Measurements from ENCODE around the gene SPDYE4.
A peak's percentile ranks its signal among the peaks of the same experiment; 100 is the strongest.

The SPDYE4 gene

GRCh38 chr17:8789743-8790142 is 31.4 kb upstream of the SPDYE4 start:
- Histone ChIP-seq H2BK5ac (ENCODE audit: low read length) (no peak overlapping the region), H3K4me2 (ENCODE audit: low read length) (no peak overlapping the region), H3K23ac (ENCODE audit: low read length) (no peak overlapping the region), H3K9ac (ENCODE audit: low read length) (no peak overlapping the region), H4K5ac (ENCODE audit: low read length) (no peak overlapping the region), H3K36me3 (ENCODE audit: control insufficient read depth, insufficient read depth, low read length) (no peaks in the 10 kb centered on the region), H2BK120ac (ENCODE audit: low read depth, low read length) (no peak overlapping the region), H2BK15ac (replicated peaks; ENCODE audit: low read depth) (no peak overlapping the region), H3K4me1 (ENCODE audit: control insufficient read depth, low read depth, low read length) (no peaks in the 10 kb centered on the region), H3K27ac (ENCODE audit: low read depth, low read length) (no peak overlapping the region), H3K27me3 (ENCODE audit: insufficient read depth, low read length, poor library complexity) (no peaks in the 10 kb centered on the region), H4K8ac (ENCODE audit: low read depth, low read length) (no peak overlapping the region), H3K79me2 (ENCODE audit: control insufficient read depth, insufficient read depth, low read length) (no peaks in the 10 kb centered on the region), H3K79me1 (ENCODE audit: low read length) (no peaks in the 10 kb centered on the region), H3K56ac (ENCODE audit: low read length) (no peak overlapping the region), H3K4ac (ENCODE audit: low read depth, low read length) (no peak overlapping the region), H3K4me3 (ENCODE audit: low read length) (no peak overlapping the region), H2AK5ac (ENCODE audit: low read length) (no peak overlapping the region), H3K18ac (ENCODE audit: low read length) (no peak overlapping the region)
- DNase-seq = peak; percentile 18
- WGBS (ENCODE audit: extremely low coverage, insufficient coverage, low lambda C conversion rate) = no CpG with 5 or more reads among the region's 10 CpGs

- H3K18ac ChIP-seq (ENCODE audit: low read length) = no peak overlapping the region
- no peaks in the 10 kb centered on the region for H3K27me3 ChIP-seq (ENCODE audit: insufficient read depth, low read length, poor library complexity)
- no peak overlapping the region for H4K8ac ChIP-seq (ENCODE audit: low read depth, low read length)
- no peaks in the 10 kb centered on the region for H3K36me3 ChIP-seq (ENCODE audit: control insufficient read depth, insufficient read depth, low read length)
- no peaks in the 10 kb centered on the region for H3K79me1 ChIP-seq (ENCODE audit: low read length)
- H4K5ac ChIP-seq (ENCODE audit: low read length) = no peak overlapping the region
- WGBS (ENCODE audit: extremely low coverage, insufficient coverage, low lambda C conversion rate) = no CpG with 5 or more reads among the region's 2 CpGs
- no peak overlapping the region for H2BK15ac ChIP-seq (replicated peaks; ENCODE audit: low read depth)
- no peak overlapping the region for H3K56ac ChIP-seq (ENCODE audit: low read length)
- H2AK5ac ChIP-seq (ENCODE audit: low read length) = no peak overlapping the region
- no peak overlapping the region for H3K27ac ChIP-seq (ENCODE audit: low read depth, low read length)
- H3K9ac ChIP-seq (ENCODE audit: low read length) = no peak overlapping the region
- H3K23ac ChIP-seq (ENCODE audit: low read length) = no peak overlapping the region
- H3K4ac ChIP-seq (ENCODE audit: low read depth, low read length) = no peak overlapping the region
- no peak overlapping the region for H3K4me3 ChIP-seq (ENCODE audit: low read length)
- H3K79me2 ChIP-seq (ENCODE audit: control insufficient read depth, insufficient read depth, low read length) = no peaks in the 10 kb centered on the region
- H3K4me2 ChIP-seq (ENCODE audit: low read length) = no peak overlapping the region
- no peak for DNase-seq
- H2BK120ac ChIP-seq (ENCODE audit: low read depth, low read length) = no peak overlapping the region
- H3K4me1 ChIP-seq (ENCODE audit: control insufficient read depth, low read depth, low read length) = no peaks in the 10 kb centered on the region
- H2BK5ac ChIP-seq (ENCODE audit: low read length) = no peak overlapping the region
Observed at GRCh38 chr17:8788998-8789397, 30.7 kb upstream of the SPDYE4 start.

GRCh38 chr17:8785547-8786413 is 27.4 kb upstream of the SPDYE4 start:
- Histone ChIP-seq H3K4me3 (ENCODE audit: low read length) (no peak overlapping the region), H3K79me2 (ENCODE audit: control insufficient read depth, insufficient read depth, low read length) (no peaks in the 10 kb centered on the region), H2BK5ac (ENCODE audit: low read length) (no peak overlapping the region), H3K27me3 (ENCODE audit: insufficient read depth, low read length, poor library complexity) (no peaks in the 10 kb centered on the region), H4K5ac (ENCODE audit: low read length) (no peak overlapping the region), H3K4ac (ENCODE audit: low read depth, low read length) (no peak overlapping the region), H3K23ac (ENCODE audit: low read length) (no peak overlapping the region), H3K27ac (ENCODE audit: low read depth, low read length) (no peak overlapping the region), H3K56ac (ENCODE audit: low read length) (peak overlapping the region; percentile 29), H3K18ac (ENCODE audit: low read length) (no peak overlapping the region), H3K36me3 (ENCODE audit: control insufficient read depth, insufficient read depth, low read length) (no peaks in the 10 kb centered on the region), H4K8ac (ENCODE audit: low read depth, low read length) (no peak overlapping the region), H2BK15ac (replicated peaks; ENCODE audit: low read depth) (no peak overlapping the region), H3K9ac (ENCODE audit: low read length) (no peak overlapping the region), H2AK5ac (ENCODE audit: low read length) (no peak overlapping the region), H3K4me1 (ENCODE audit: control insufficient read depth, low read depth, low read length) (peaks cover 3% of the 10 kb centered on the region), H2BK120ac (ENCODE audit: low read depth, low read length) (no peak overlapping the region), H3K4me2 (ENCODE audit: low read length) (no peak overlapping the region), H3K79me1 (ENCODE audit: low read length) (no peaks in the 10 kb centered on the region)
- peak; percentile 89 for DNase-seq
- no CpG with 5 or more reads among the region's 19 CpGs for WGBS (ENCODE audit: extremely low coverage, insufficient coverage, low lambda C conversion rate)

GRCh38 chr17:8782176-8782575 is 23.8 kb upstream of the SPDYE4 start:
- Histone ChIP-seq H2AK5ac (ENCODE audit: low read length) (no peak overlapping the region), H3K56ac (ENCODE audit: low read length) (no peak overlapping the region), H4K5ac (ENCODE audit: low read length) (no peak overlapping the region), H4K8ac (ENCODE audit: low read depth, low read length) (no peak overlapping the region), H3K4me2 (ENCODE audit: low read length) (no peak overlapping the region), H3K9ac (ENCODE audit: low read length) (no peak overlapping the region), H3K79me2 (ENCODE audit: control insufficient read depth, insufficient read depth, low read length) (no peaks in the 10 kb centered on the region), H3K27me3 (ENCODE audit: insufficient read depth, low read length, poor library complexity) (no peaks in the 10 kb centered on the region), H2BK15ac (replicated peaks; ENCODE audit: low read depth) (no peak overlapping the region), H3K4me3 (ENCODE audit: low read length) (no peak overlapping the region), H3K36me3 (ENCODE audit: control insufficient read depth, insufficient read depth, low read length) (no peaks in the 10 kb centered on the region), H2BK5ac (ENCODE audit: low read length) (no peak overlapping the region), H3K23ac (ENCODE audit: low read length) (no peak overlapping the region), H3K4ac (ENCODE audit: low read depth, low read length) (peak overlapping the region; percentile 8), H2BK120ac (ENCODE audit: low read depth, low read length) (no peak overlapping the region), H3K18ac (ENCODE audit: low read length) (no peak overlapping the region), H3K27ac (ENCODE audit: low read depth, low read length) (peak overlapping the region; percentile 73), H3K79me1 (ENCODE audit: low read length) (no peaks in the 10 kb centered on the region), H3K4me1 (ENCODE audit: control insufficient read depth, low read depth, low read length) (peaks cover 3% of the 10 kb centered on the region)
- no CpG with 5 or more reads among the region's 1 CpG for WGBS (ENCODE audit: extremely low coverage, insufficient coverage, low lambda C conversion rate)
- peak; percentile 57 for DNase-seq

GRCh38 chr17:8781776-8782175 is 23.4 kb upstream of the SPDYE4 start:
- H2BK120ac ChIP-seq (ENCODE audit: low read depth, low read length) = no peak overlapping the region
- H3K27ac ChIP-seq (ENCODE audit: low read depth, low read length) = peak overlapping the region; percentile 73

GRCh38 chr17:8776881-8777280 is 18.5 kb upstream of the SPDYE4 start:
- Histone ChIP-seq H3K23ac (ENCODE audit: low read length) (no peak overlapping the region), H3K56ac (ENCODE audit: low read length) (no peak overlapping the region), H3K4me2 (ENCODE audit: low read length) (no peak overlapping the region), H3K79me2 (ENCODE audit: control insufficient read depth, insufficient read depth, low read length) (no peaks in the 10 kb centered on the region), H3K36me3 (ENCODE audit: control insufficient read depth, insufficient read depth, low read length) (no peaks in the 10 kb centered on the region), H3K18ac (ENCODE audit: low read length) (no peak overlapping the region), H2AK5ac (ENCODE audit: low read length) (no peak overlapping the region), H3K4ac (ENCODE audit: low read depth, low read length) (no peak overlapping the region), H2BK15ac (replicated peaks; ENCODE audit: low read depth) (no peak overlapping the region), H4K8ac (ENCODE audit: low read depth, low read length) (no peak overlapping the region), H3K27ac (ENCODE audit: low read depth, low read length) (no peak overlapping the region), H3K27me3 (ENCODE audit: insufficient read depth, low read length, poor library complexity) (no peaks in the 10 kb centered on the region), H2BK5ac (ENCODE audit: low read length) (no peak overlapping the region), H3K79me1 (ENCODE audit: low read length) (no peaks in the 10 kb centered on the region), H4K5ac (ENCODE audit: low read length) (no peak overlapping the region), H3K9ac (ENCODE audit: low read length) (no peak overlapping the region), H3K4me3 (ENCODE audit: low read length) (no peak overlapping the region), H2BK120ac (ENCODE audit: low read depth, low read length) (no peak overlapping the region), H3K4me1 (ENCODE audit: control insufficient read depth, low read depth, low read length) (peaks cover 1% of the 10 kb centered on the region)
- no peak for DNase-seq
- WGBS (ENCODE audit: extremely low coverage, insufficient coverage, low lambda C conversion rate) = no CpG with 5 or more reads among the region's 1 CpG

More at GRCh38 chr17:8781776-8782175, 23.4 kb upstream of the SPDYE4 start:
- Histone ChIP-seq H3K27me3 (ENCODE audit: insufficient read depth, low read length, poor library complexity) (no peaks in the 10 kb centered on the region), H3K4ac (ENCODE audit: low read depth, low read length) (no peak overlapping the region), H4K8ac (ENCODE audit: low read depth, low read length) (no peak overlapping the region), H3K9ac (ENCODE audit: low read length) (no peak overlapping the region), H2BK5ac (ENCODE audit: low read length) (no peak overlapping the region), H3K4me3 (ENCODE audit: low read length) (no peak overlapping the region), H3K36me3 (ENCODE audit: control insufficient read depth, insufficient read depth, low read length) (no peaks in the 10 kb centered on the region), H2AK5ac (ENCODE audit: low read length) (no peak overlapping the region), H3K79me2 (ENCODE audit: control insufficient read depth, insufficient read depth, low read length) (no peaks in the 10 kb centered on the region), H3K4me1 (ENCODE audit: control insufficient read depth, low read depth, low read length) (peaks cover 3% of the 10 kb centered on the region), H3K4me2 (ENCODE audit: low read length) (no peak overlapping the region), H3K56ac (ENCODE audit: low read length) (no peak overlapping the region), H2BK15ac (replicated peaks; ENCODE audit: low read depth) (no peak overlapping the region), H3K79me1 (ENCODE audit: low read length) (no peaks in the 10 kb centered on the region), H3K18ac (ENCODE audit: low read length) (no peak overlapping the region), H4K5ac (ENCODE audit: low read length) (no peak overlapping the region), H3K23ac (ENCODE audit: low read length) (no peak overlapping the region)
- WGBS (ENCODE audit: extremely low coverage, insufficient coverage, low lambda C conversion rate) = no CpG with 5 or more reads among the region's 4 CpGs
- DNase-seq = peak; percentile 4
